ENCODE results near the gene BBS4.
A peak's percentile ranks its signal among the peaks of the same experiment; 100 is the strongest.

BBS4 gene

GRCh38 chr15:72784456-72784876, 98.5 kb downstream of the BBS4 start:
- peak overlapping the region; percentile 88 for H3K9ac ChIP-seq (ENCODE audit: low read length)
- no peaks in the 10 kb centered on the region for H3K9me3 ChIP-seq (ENCODE audit: insufficient read depth, low read length)
- no peak for TF ChIP-seq CTCF (IDR thresholded peaks at IDR 0.05; ENCODE audit: low read depth, low read length)
- TF ChIP-seq EZH2phosphoT487 (IDR thresholded peaks at IDR 0.05; ENCODE audit: low read depth): no peak
- H3K27ac ChIP-seq (ENCODE audit: low read length): peak overlapping the region; percentile 85
- H3K4me3 ChIP-seq (ENCODE audit: low read length): peak overlapping the region; percentile 88
- peaks cover 22% of the 10 kb centered on the region for H3K36me3 ChIP-seq (replicated peaks; ENCODE audit: low read depth, low read length)
- H3K4me1 ChIP-seq (ENCODE audit: low read length): peaks cover 40% of the 10 kb centered on the region
- no peaks in the 10 kb centered on the region for H3K27me3 ChIP-seq (ENCODE audit: low read depth, low read length)
- peaks cover 31% of the 10 kb centered on the region for H4K20me1 ChIP-seq (ENCODE audit: insufficient read depth, low read length)
- H2AFZ ChIP-seq (ENCODE audit: low read depth, low read length): peak overlapping the region; percentile 49
- H3K4me2 ChIP-seq (ENCODE audit: low read length): peak overlapping the region; percentile 86
- peaks cover 41% of the 10 kb centered on the region for H3K79me2 ChIP-seq (ENCODE audit: low read length)

GRCh38 chr15:72785432-72785831, 99.4 kb downstream of the BBS4 start:
- Histone ChIP-seq H3K4me3 (ENCODE audit: low read length) (no peak overlapping the region), H3K27ac (ENCODE audit: low read length) (no peak overlapping the region), H3K4me1 (ENCODE audit: low read length) (peaks cover 40% of the 10 kb centered on the region), H3K9ac (ENCODE audit: low read length) (no peak overlapping the region), H3K36me3 (replicated peaks; ENCODE audit: low read depth, low read length) (peaks cover 16% of the 10 kb centered on the region), H4K20me1 (ENCODE audit: insufficient read depth, low read length) (peaks cover 21% of the 10 kb centered on the region), H3K9me3 (ENCODE audit: insufficient read depth, low read length) (no peaks in the 10 kb centered on the region), H3K4me2 (ENCODE audit: low read length) (no peak overlapping the region), H3K79me2 (ENCODE audit: low read length) (peaks cover 31% of the 10 kb centered on the region), H3K27me3 (ENCODE audit: low read depth, low read length) (no peaks in the 10 kb centered on the region), H2AFZ (ENCODE audit: low read depth, low read length) (no peak overlapping the region)
- TF ChIP-seq CTCF (IDR thresholded peaks at IDR 0.05; ENCODE audit: low read depth, low read length) (no peak), EZH2phosphoT487 (IDR thresholded peaks at IDR 0.05; ENCODE audit: low read depth) (no peak)

DNA sequence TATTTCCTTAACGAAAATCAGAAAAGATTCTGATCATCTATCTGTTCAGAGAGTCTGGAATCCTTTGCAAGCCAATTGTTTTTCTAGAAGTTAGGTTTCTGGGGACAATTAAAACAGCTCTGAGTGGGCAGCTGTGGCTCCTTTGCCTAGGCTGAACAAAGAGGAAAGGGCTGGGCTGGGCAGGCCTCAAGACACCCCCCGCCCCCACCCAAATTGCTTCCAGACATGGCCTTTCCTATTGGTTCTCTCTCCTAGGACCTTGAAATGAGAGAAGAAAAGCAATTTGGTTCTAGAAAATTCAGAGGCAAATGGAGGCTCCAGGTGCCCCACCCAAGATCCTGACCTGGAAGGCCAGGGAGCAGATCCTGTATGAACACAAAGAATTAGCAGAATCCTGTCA, 99.8 kb downstream of the BBS4 start:
- Histone ChIP-seq H2AFZ (ENCODE audit: low read depth, low read length) (no peak overlapping the region), H3K27ac (ENCODE audit: low read length) (no peak overlapping the region), H4K20me1 (ENCODE audit: insufficient read depth, low read length) (peaks cover 17% of the 10 kb centered on the region), H3K9me3 (ENCODE audit: insufficient read depth, low read length) (no peaks in the 10 kb centered on the region), H3K4me3 (ENCODE audit: low read length) (no peak overlapping the region), H3K79me2 (ENCODE audit: low read length) (peaks cover 27% of the 10 kb centered on the region), H3K9ac (ENCODE audit: low read length) (no peak overlapping the region), H3K4me1 (ENCODE audit: low read length) (peaks cover 39% of the 10 kb centered on the region), H3K36me3 (replicated peaks; ENCODE audit: low read depth, low read length) (peaks cover 11% of the 10 kb centered on the region), H3K27me3 (ENCODE audit: low read depth, low read length) (no peaks in the 10 kb centered on the region), H3K4me2 (ENCODE audit: low read length) (no peak overlapping the region)
- TF ChIP-seq CTCF (IDR thresholded peaks at IDR 0.05; ENCODE audit: low read depth, low read length) (no peak), EZH2phosphoT487 (IDR thresholded peaks at IDR 0.05; ENCODE audit: low read depth) (no peak)

DNA sequence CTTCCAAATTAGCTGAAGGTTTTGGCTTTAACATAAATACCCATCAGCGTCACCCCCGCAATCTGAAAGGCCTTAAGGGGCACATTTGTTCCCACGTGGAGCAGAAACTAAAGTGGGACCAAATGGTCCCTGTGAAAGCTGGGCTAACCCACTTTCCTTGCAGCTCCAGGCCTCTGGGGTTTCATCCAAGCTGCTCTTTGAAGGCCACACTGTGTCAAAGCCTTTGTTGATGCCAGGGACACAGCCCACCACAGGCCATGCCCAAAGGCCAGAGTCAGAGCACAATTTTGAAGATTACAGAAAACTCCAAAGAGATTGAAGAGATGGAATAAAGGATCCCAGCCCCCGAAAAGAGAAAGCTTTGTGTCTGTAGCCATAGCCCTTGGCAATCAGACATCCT, 100.2 kb downstream of the BBS4 start:
- Histone ChIP-seq H3K36me3 (replicated peaks; ENCODE audit: low read depth, low read length) (peaks cover 7% of the 10 kb centered on the region), H3K79me2 (ENCODE audit: low read length) (peaks cover 23% of the 10 kb centered on the region), H3K27ac (ENCODE audit: low read length) (peak overlapping the region; percentile 47; the same call in 1 of the 2 replicates), H3K4me2 (ENCODE audit: low read length) (peak overlapping the region; percentile 62), H3K27me3 (ENCODE audit: low read depth, low read length) (no peaks in the 10 kb centered on the region), H3K9ac (ENCODE audit: low read length) (no peak overlapping the region), H3K4me3 (ENCODE audit: low read length) (no peak overlapping the region), H2AFZ (ENCODE audit: low read depth, low read length) (peak overlapping the region; percentile 81), H3K4me1 (ENCODE audit: low read length) (peaks cover 36% of the 10 kb centered on the region), H4K20me1 (ENCODE audit: insufficient read depth, low read length) (peaks cover 13% of the 10 kb centered on the region), H3K9me3 (ENCODE audit: insufficient read depth, low read length) (no peaks in the 10 kb centered on the region)
- TF ChIP-seq EZH2phosphoT487 (IDR thresholded peaks at IDR 0.05; ENCODE audit: low read depth) (no peak), CTCF (IDR thresholded peaks at IDR 0.05; ENCODE audit: low read depth, low read length) (no peak)

Data from OCI-LY3 (cell line).